Vagina (tissue), 2 donors: ENCODE data around the gene PTPN2.

Experiments used
- POLR2A ChIP-seq, 2 donors: fragments of 450-650 bp; IDR thresholded peaks; one replicate each; pipeline ENCODE4 v1.6.1; 2017; ENCODE audit warnings: antibody characterized with exemption in 2 of 2, mild to moderate bottlenecking in 2 of 2, moderate library complexity in 2 of 2
- POLR2AphosphoS5 ChIP-seq, 2 donors: sonication (generic); formaldehyde crosslinking; IDR thresholded peaks; one replicate each; pipeline ENCODE4 v1.9.0; 2017; ENCODE audit warnings: antibody characterized with exemption in 2 of 2, mild to moderate bottlenecking in 2 of 2, low read depth in 1 of 2; ENCODE audit not compliant: insufficient read depth in 1 of 2
- TF ChIP-seq, protein P1 (sequence below), 3 experiments: fragments of 450-650 bp in 2 of 3; fragments of 200-600 bp in 1 of 3; sonication (generic) in 1 of 3; IDR thresholded peaks; one replicate each; pipeline ENCODE4 v1.5.1; 2017 to 2019; ENCODE audit warnings: antibody characterized with exemption in 3 of 3, mild to moderate bottlenecking in 2 of 3, moderate library complexity in 2 of 3

DNA sequence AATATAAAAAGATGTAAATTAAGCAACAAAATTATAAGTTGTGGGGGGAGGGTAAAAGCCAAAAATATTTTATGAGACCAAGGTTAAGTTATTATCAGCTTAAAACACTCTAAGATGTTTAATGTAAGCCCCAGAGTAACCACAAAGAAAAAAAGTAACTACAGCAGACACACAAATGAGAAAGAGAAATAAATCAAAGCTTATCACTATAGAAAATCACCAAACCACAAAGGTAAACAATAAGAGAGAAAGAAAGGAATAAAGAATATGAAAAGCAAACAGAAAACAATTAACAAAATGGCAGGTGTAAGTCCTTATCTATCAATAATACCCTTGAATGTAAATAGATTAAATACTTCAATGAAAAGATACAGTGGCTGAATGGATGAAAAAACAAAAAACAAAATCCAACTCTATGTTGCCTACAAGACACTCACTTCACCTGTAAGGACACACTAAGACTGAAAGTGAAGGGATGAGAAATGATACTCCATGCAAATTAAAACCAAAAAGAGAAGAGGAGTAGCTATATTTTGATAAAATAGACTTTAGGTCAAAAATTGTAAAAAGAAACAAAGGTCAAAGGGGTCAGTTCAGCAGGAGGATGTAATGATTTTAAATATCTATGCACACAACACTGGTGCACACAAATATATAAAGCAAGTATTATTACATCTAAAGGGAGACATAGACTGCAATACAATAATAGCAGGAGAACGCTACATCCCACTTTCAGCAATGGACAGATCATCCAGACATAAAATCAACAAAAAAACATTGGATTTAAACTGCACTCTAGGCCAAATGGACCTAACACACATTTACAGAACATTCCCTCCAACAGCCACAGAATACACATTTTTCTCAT lies 80.7 kb downstream of the PTPN2 start:
- no peak for TF ChIP-seq POLR2A (IDR thresholded peaks at IDR 0.05)
- TF ChIP-seq, protein P1, sequence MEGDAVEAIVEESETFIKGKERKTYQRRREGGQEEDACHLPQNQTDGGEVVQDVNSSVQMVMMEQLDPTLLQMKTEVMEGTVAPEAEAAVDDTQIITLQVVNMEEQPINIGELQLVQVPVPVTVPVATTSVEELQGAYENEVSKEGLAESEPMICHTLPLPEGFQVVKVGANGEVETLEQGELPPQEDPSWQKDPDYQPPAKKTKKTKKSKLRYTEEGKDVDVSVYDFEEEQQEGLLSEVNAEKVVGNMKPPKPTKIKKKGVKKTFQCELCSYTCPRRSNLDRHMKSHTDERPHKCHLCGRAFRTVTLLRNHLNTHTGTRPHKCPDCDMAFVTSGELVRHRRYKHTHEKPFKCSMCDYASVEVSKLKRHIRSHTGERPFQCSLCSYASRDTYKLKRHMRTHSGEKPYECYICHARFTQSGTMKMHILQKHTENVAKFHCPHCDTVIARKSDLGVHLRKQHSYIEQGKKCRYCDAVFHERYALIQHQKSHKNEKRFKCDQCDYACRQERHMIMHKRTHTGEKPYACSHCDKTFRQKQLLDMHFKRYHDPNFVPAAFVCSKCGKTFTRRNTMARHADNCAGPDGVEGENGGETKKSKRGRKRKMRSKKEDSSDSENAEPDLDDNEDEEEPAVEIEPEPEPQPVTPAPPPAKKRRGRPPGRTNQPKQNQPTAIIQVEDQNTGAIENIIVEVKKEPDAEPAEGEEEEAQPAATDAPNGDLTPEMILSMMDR (IDR thresholded peaks at IDR 0.05), result no peak
- no peak for TF ChIP-seq POLR2AphosphoS5 (IDR thresholded peaks at IDR 0.05; ENCODE audit: insufficient read depth in 1 of 2, low read depth in 1 of 2)
